GM21381 (cell line): ENCODE data around the gene RAN.
"Not testable (repeated sequence)": the region's sequence is repeated elsewhere in the genome, so short reads cannot be mapped to it uniquely, and the experiment has no call there.

Experiments
- ATAC-seq: cut with Tn5 transposase; IDR thresholded peaks from one replicate; pipeline ENCODE4 v1.9.1; 2021; ENCODE audit warnings: mild to moderate bottlenecking, moderate library complexity; ENCODE audit not compliant: unreplicated experiment

RAN gene

DNA sequence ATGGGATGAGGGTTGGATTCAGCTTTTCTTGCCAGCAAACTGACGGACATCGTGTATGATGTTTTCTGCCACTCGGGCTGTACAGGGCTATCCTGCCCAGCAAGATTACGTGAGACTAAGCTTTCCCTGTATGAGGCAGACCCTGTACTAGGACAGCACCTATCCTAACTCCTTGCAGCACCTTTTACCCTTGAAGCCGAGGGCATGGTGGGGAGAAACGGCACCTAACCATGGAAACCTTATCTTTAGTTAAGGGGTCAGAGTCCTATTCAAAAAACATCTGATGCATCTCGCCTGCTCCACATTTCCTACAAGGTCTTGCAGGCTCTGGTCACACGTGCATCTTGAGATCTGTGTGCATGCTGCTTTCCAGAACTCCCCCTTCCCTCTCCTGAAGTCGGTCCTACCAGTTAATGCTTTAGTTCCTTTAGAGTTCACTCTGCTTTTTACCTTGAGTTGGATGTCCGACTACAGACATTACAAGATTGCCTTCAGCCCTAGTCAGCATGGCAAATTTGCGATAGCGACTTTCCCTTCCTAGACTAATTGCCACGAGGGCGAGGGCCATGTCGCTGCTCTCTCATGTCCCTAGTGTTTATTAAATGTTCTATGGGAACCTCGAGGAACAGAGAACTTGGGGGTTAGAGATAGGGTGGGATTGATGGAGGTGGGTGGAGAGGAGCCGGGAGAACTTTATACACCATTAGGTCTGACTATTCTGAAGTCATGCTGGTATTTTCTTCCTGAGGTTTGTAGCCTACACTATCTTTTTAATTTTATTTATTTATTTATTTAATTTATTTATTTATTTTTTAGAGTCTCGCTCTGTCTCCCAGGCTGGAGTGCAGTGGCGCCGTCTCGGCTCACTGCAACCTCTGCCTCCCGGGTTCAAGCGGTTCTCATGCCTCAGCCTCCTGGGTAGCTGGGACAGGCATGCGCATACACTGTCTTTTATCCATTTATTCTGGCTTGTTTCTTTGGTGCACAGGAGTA is 6.6 kb downstream of the RAN start:
- no peak for ATAC-seq

DNA sequence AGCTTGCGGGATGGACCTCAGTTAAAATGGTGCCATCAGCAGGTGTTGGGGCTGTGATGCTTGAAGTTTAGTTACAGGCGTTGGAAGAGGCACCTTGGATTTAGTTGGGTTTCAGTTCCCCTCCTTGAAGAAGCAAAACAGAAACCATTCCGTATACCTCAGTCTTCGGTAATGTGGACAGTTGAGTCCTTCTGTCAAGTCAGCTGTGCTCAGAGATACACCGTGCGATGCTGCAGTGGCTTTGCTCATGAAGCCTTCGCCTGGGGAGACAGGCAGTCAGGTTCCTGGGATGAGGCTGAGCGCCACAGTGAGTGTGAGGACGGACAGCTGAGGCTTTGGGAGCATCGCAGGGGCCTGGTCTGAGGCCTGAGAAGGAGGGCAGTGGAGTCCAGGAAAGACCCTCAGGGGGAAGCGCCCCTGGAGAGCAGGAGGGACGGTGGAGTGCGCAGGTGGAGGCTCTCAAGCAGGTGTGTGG is 7.4 kb downstream of the RAN start:
- ATAC-seq: peak; percentile 78

DNA sequence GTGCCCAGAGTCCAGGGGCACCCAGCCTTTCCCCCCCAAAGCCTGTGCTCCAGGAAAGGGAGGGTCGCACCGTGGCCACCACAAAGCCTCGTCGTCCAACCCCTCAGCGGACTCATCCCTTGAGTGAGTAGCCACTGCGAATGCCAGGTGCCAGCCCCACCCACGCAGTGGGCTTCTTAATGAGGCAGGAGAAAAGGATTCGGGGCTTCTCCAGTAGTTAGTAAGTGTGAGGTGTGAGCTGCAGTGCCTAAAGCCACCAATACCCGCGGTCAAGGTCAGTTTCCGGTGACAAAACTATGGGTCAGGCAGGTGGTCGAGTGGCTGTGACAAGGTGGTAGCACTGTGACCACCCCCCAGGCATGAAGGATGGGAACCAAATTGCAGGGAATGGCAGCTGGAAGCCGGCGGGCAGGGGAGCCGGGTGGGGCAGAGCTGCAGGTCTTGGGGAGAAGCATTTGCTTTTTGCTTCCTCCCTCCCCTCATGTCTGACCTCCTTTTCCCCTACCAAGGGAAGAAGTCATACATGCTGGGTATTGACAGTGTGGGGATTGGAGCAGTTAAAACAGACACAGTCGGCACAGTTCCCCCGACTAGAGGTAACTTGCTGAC is 8.0 kb downstream of the RAN start:
- peak; percentile 26 for ATAC-seq

DNA sequence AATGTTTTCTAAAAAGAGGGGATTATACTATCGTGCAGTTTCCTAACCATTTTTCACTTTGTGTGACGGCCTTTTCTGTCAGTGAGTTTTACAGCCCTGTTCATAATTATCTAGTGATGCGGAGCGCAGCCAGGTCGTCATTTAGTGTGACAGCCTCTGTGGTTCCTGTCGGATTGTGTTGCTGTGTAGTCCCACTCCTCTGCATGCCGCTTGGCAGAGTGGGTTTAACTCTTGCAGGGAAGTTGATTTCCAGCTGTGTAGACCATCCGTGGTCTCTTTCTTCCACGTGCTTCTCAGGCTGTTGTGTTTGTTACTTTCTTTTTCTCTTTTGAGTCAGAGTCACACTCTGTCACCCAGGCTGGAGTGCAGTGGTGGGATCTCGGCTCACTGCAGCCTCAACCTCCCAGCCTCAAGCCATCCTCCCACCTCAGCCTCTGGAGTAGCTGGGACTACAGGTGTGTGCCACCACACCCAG is 8.6 kb downstream of the RAN start:
- peak; percentile 46 for ATAC-seq

DNA sequence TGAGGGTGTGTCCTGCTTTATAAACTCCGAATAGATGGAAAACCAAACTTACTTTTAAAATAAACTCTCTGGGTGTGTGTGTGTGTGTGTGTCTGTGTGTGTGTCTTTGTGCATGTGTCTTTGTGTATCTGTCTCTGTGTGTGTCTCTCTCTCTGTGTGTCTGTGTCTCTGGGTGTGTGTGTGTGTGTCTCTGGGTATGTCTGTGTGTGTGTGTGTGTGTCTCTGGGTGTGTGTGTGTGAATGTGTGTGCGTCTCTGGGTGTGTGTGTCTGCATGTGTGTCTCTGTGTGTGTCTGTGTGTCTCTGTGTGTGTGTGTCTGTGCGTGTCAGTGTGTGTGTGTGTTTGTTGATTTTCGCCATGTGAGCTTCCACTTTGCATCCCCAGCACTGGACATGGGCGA is 9.2 kb downstream of the RAN start:
- ATAC-seq: no peak

DNA sequence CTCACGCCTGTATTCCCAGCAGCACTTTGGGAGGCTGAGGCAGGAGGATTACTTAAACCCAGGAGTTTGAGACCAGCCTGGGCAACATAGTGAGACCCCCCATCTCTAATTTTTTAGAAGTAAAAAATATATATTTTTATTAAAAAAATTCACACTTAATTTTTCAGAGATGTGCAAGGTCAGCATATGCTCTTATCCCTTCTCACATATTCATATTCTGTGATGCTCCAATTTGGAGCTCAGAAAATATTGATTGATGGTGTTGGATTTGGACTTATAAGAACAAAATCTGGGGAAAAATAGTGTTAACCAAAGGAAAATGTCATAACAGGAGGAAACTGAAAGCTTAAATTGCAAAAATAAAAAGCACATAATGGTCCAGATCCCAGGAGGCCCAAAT is 9.7 kb downstream of the RAN start:
- no peak for ATAC-seq

DNA sequence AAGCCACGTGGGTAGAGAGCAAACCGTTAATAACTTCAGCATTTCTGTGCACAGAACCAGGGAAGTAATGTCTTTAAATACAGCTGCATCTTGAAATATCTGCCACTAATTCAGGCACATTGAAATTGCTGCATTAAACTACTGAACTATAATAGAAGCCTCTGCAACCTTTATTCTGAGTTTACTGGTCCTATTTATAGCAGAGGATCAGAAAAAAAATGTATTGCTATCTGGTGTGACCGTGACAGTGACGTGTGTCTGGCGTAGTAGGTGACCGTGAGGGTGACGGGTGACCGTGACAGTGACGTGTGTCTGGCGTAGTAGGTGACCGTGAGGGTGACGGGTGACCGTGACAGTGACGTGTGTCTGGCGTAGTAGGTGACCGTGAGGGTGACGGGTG is 15.3 kb downstream of the RAN start:
- not testable (repeated sequence) for ATAC-seq

DNA sequence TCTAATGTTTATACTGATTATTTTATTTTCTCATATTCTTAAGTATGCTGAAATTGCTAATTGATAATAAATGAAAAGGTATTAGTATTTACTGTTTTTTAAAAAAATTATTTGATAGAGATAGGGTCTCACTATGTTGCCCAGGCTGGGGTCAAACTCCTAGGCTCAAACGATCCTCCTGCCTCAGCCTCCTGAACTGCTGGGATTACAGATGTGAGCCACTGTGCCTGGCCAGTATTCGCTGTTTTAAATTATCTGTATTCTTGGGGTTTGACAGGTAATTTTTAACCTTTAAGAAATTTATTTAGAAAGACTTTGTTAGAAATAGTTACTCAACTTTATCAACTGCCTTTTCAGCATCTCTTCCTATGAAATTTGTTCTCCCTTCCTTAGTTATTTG is 32.2 kb downstream of the RAN start:
- ATAC-seq: no peak

DNA sequence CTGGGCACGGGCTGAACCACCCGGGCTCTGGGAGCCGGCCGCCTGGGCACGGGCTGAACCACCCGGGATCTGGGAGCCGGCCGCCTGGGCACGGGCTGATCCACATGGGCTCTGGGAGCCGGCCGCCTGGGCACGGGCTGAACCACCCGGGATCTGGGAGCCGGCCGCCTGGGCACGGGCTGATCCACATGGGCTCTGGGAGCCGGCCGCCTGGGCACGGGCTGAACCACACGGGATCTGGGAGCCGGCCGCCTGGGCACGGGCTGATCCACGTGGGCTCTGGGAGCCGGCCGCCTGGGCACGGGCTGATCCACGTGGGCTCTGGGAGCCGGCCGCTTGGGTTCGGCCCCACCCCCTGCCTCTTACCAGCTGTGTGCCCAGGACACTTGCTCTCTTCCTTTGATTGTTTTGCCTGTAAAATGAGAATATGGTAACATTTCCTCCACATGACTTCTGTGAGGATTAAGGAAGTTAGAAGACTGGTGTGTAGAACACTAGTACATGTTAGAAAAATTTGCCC is 33.1 kb downstream of the RAN start:
- not testable (repeated sequence) for ATAC-seq

DNA sequence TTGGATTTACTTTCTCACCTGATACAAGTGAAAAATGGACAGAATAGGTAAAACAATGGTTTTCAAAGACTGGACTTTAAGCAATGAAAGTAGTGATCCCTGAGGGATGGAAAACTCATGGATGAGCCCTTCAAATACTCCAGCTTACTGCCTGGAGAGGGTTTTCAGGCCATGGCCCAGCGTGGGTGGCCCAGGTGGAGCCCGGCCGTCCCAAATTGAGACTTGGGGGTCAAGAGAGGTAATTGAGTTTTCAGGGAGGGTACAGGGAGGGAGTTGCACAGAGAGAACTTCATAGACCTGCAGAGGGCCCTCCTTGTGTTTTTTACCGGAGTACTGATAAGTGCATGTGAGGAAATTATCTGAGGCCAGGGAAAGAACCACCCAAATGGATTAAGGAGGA is 37.2 kb downstream of the RAN start:
- ATAC-seq: no peak

DNA sequence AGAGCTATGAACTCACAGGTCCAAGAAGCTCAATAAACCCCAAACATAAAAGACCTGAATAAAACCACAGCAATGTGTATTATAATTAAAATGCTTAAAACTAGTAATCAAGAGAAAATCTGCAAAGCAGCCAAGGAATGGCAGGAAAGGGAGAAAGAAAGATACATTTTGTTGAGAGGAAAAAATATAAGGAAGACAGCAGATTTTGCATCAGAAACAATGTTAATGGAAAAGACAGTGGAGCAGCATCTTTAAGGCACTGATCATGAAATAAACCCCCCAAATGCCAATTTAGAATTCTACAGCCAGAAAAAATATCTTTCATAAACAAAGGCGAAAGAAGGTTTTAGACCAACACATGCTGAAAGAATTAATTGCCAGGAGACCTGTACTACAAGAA is 39.3 kb downstream of the RAN start:
- ATAC-seq: no peak

DNA sequence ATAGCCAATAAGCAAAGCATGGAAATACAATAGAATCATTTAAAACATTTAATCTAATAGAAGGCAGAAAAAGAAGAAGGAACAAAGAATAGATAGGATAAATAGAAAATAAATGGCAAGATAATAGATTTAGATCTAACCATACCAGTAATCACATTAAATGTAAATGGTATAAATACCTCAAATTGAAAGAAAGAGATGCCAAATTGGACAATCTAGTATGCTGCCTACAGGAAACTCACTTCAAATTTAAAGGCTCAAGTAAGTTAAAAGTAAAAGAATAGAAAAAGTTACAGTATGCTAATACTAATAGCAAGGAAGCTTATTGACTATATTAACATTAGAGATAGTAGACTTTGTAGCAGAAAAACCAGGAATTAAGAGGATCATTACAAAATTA is 40.1 kb downstream of the RAN start:
- ATAC-seq: no peak

DNA sequence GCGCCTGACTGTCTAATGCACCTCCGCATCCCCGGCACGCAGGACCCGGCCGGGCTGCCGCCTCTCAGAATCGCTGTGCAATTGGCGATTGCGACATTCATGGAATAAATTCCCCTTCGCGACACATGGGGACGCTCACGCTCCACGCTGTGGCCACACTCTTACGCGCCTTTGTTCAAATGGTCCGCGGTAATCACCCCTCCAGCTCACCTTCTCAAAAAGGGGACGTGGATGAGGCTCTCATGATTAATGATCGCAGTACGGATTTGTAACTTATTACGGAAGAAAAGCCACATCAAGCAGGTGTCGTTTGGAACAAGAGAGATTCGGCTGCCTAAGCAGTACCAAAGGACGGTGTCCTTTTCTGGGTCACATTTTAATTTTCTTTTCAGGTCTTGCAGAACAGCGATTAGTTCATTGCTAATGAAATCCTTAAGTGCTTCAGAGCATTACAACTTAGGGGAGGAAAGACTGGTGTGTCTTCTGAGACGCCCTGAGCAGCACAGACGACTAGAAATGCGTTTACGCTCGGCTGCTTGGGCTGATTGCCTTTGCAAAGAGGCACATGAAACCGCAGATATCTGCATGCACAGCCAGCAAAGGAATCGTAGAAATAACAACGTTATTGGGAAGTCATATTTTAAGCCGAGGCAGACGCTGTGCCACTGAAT is 44.5 kb downstream of the RAN start:
- ATAC-seq: no peak

DNA sequence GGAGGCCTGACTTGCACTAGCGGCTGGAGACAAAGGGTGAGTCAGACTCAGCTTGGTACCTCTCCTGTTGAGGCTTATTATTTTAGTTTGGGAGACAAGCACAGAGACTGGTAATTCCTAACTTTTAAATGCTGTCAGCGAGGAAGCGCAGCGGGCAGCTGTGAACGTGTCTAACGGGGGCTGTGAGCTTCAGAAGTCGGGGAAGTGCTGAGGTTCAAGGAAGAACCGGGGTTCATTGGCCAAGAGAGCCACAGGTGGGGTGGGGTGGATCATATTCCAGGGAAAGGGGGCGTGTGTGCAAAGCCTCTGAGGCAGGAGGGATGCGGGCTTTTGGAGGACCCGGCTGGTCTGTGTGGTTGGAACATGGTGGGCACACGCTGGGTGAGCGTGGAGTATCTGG is 45.7 kb downstream of the RAN start:
- no peak for ATAC-seq

DNA sequence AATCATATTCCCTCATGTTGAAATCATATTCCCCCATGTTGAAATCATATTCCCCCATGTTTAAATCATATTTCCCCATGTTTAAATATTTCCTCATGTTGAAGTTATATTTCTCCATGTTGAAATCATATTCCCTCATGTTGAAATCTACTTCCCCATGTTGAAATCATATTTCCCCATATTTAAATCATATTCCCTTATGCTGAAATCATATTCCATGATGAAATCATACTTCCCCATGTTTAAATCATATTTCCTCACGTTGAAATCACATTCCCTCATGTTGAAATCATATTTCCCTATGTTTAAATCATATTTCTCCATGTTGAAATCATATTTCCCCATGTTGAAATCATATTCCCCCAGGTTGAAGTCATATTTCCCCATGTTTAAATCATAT is 47.2 kb downstream of the RAN start:
- no peak for ATAC-seq

DNA sequence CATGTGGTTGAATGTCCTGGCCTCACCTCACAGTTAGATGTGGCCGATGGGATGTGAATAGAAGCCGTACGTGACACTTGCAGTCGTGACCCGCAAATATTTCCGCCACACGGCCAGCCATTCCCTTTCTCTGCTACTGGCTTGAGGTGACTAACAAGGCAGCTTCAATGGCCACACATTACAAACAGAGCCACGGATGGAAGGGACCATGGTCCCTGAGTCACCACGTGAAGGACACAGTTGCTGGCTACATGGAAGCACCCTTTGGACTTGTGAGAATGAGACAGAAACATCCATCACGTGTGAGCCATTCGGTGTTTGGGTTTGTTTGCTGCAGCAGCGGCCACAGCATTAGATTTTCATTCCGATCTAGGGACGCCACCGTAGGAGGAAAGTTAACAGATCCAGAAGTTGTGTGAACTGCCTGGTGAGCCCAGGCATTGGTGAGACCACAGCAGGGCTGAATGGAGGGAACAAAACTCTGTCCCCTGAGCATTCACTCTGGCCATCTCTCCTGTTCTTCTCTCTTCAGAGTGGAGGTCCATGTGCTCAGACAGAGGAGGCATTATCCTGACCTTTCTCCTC is 48.3 kb downstream of the RAN start:
- no peak for ATAC-seq

DNA sequence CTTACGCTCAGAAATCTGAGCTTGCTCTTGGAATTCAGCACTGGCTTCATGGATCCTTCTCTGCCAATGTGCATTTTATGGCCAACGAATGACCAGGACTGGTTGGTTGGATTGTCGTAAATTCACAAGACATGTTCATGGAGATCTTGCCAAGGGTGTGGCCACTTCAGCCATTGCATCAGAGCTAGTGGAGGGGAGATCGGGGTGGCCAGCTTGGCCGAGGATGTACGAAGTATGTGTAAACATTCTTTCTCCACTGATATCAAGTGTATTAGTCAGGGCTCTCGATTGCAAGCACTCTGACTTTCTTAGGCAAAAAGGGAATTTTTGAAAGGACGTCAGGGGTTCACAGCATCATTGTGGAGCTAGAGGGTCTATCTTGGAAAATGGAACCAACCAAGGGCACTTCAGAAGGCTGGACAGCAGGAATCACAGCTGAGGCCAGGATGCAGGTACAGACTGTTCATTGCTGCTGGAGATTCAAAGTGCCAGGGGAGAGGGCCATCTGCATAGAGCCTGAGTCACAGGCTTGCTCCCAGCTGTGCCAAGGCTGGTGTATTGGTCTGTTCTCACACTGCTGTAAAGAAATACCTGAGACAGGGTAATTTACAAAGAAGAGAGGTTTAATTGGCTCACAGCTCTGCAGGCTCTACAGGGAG is 49.0 kb downstream of the RAN start:
- no peak for ATAC-seq

DNA sequence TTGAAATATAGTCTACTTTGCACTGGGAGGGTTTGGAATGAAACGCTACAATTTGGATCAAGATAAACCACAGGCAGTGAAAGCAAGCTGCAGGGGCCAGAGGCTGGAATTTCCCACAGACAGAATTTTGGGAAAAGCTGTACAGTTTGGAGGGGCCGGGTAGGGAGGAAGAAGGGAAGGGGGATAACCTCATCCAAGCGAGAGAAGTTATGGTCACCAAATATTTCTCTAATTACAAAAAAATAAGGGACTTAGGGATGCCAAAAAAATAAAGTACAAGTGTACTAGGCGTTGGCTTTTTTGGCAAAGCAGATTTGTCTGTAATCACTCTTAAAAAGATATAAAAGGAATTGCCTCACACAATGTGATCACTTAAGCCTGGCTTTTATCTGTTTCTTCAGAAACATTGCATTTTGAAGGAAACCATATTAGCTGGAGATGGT is 50.7 kb downstream of the RAN start:
- ATAC-seq: no peak

DNA sequence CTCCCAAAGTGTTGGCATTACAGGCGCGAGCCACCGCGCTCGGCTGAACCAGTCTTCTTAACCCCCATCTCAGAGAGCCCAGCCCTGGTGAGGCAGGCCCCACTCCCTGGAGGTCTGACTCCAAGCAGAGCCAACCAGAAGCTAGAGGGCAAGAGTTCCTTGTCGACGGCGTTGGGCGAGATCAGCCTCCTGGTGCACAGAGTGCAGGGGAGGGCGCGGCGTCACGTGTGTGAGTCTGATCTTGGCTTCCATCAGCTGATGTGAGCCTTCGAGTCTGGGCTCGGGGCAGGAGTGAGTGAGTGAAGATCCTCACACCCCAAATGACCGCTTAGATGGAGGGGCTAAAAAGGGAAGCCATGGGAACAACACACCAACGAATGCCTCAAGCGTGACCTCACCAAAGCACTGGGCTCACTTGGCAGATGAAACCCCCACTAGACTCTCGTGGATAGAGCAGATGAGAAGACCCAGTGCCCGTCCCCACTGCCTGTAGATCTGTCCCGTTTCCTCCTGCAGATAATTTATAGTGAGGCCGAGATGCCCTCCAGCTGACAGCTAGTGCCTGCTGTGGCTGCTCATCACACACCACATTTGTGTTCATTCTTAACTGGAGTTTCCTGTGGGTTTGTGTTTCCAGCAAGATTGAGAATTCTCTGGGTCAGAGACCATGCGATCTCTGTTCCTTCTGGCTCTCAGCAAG is 53.2 kb downstream of the RAN start:
- ATAC-seq: no peak

DNA sequence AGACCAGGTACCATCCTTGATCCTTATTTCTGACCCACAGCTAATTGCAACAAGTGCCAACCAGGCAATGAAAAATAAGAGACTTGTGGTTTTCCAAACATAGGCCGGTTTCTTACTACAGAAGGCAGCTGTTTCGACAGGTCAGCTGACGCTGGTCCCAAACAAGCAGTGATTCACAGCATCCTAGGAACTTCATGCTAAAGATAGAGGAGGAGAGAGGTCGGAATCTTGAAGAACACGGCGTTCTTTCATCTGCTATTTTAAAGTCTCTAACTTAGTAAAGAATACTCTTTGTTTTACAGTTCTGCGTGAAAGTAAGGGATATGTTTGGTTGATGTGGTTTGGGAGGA is 53.8 kb downstream of the RAN start:
- ATAC-seq: no peak
